HG02840 (cell line): ENCODE measurements around the gene SHE.

Experiments used
- ATAC-seq: cut with Tn5 transposase; IDR thresholded peaks from one replicate; pipeline ENCODE4 v1.9.1; 2021; ENCODE audit warnings: mild to moderate bottlenecking, moderate library complexity, moderate number of reproducible peaks; ENCODE audit not compliant: unreplicated experiment, low FRiP score

The SHE gene

DNA sequence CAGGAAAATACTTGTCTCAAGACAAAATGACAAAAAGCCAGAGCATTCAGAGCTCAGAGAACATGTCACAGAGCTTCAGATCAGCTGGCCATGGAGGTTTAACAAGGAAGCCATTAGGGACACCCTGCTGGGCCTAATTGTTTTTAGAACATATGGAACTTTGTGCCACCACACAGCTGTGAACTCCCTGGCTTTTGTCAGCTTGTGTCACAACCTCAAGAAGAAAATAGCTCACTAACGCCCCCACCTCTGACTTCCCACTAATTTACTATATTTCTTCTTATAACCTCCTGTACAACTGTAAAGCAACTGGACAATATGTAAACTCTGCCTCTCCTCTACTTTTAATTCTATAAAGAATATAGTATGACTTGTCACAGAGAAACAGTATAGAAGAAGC, 21.2 kb downstream of the SHE start:
- no peak for ATAC-seq

DNA sequence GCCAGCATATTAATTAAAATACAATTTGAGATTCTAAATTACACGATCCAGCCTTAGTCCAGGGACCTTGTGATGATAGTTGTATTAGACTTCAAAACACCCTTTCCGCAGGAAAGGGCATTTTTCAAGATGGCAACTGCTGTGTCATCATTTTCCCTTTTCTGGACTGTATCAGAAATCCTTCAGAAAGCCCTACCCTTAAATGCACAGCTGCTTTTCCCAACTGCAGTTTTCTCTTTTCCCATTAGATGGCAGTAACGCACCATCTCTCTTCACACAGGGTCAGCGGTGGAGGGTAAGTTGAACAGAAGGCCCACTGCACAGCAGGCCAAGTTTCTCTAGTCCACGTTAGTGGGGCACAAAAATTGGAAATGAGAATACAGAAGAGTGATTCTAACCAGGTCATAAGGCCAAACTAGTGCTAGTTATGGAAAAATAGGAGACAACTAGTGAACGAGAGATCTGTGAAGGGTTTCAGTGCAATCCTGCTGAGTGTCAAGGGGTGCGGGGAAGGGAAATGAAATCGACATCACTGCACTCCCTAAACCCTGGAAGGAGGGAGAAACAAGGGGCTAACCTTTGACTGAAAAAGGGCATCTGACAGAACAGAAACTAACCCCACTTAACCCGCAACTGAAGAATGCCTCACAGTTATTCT, 22.3 kb downstream of the SHE start:
- no peak for ATAC-seq

DNA sequence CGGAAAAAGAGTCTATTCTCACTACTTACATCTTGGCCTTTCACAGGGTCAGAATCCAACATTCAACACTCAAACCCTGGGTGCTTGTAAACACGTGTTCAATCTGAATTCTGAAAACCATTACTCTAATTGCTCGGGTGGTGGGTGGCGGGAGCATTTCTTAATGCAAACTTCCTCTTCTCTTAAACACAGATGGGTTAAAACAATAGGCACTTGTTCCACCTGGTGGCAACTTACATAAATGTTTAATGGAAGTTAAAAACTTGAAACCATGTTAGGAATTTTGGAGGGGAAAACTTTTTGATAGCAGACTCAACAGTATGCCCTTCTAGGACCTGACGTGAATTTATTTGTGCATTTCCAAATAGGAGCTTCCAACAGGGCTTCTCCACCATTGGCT, 23.6 kb downstream of the SHE start:
- no peak for ATAC-seq

GRCh38 chr1:154478013-154478412, 24.2 kb downstream of the SHE start:
- ATAC-seq: no peak

- no peak for ATAC-seq
Measured at GRCh38 chr1:154476791-154477190, 25.4 kb downstream of the SHE start.

- ATAC-seq: no peak
Measured at GRCh38 chr1:154474802-154475201, 27.4 kb downstream of the SHE start.

- no peak for ATAC-seq
Measured at GRCh38 chr1:154471304-154471703, 30.9 kb downstream of the SHE start.

- no peak for ATAC-seq
Measured at GRCh38 chr1:154469844-154470560, 32.2 kb downstream of the SHE start.

- ATAC-seq: no peak
Measured at GRCh38 chr1:154468535-154469250, 33.5 kb downstream of the SHE start.

- ATAC-seq: no peak
Measured at GRCh38 chr1:154467434-154468102, 34.6 kb downstream of the SHE start.

DNA sequence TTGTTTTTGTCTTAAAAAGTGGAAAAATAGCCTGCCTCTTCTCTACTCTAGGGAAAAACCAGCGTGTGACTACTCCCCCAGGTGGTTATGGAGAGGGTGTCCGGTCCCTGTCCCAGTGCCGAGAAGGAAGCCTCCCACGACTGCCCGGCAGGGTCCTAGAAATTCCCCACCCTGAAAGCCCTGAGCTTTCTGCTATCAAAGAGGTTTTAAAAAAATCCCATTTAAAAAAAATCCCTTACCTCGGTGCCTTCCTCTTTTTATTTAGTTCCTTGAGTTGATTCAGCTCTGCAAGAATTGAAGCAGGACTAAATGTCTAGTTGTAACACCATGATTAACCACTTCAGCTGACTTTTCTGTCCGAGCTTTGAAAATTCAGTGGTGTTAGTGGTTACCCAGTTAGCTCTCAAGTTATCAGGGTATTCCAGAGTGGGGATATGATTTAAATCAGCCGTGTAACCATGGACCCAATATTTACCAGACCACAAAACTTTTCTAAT, 35.2 kb downstream of the SHE start:
- ATAC-seq: no peak

- ATAC-seq: no peak
Measured at GRCh38 chr1:154466206-154466605, 36.0 kb downstream of the SHE start.

DNA sequence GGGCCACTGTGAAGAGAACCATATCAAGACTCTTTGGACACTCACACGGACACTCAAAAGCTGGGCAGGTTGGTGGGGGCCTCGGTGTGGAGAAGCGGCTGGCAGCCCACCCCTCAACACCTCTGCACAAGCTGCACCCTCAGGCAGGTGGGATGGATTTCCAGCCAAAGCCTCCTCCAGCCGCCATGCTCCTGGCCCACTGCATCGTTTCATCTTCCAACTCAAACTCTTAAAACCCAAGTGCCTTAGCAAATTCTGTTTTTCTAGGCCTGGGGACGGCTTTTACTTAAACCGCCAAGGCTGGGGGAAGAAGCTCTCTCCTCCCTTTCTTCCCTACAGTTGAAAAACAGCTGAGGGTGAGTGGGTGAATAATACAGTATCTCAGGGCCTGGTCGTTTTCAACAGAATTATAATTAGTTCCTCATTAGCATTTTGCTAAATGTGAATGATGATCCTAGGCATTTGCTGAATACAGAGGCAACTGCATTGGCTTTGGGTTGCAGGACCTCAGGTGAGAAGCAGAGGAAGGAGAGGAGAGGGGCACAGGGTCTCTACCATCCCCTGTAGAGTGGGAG, 36.5 kb downstream of the SHE start:
- no peak for ATAC-seq

GRCh38 chr1:154463512-154463990, 38.7 kb downstream of the SHE start:
- ATAC-seq: no peak

- no peak for ATAC-seq
Measured at GRCh38 chr1:154460695-154461260, 41.4 kb downstream of the SHE start.

DNA sequence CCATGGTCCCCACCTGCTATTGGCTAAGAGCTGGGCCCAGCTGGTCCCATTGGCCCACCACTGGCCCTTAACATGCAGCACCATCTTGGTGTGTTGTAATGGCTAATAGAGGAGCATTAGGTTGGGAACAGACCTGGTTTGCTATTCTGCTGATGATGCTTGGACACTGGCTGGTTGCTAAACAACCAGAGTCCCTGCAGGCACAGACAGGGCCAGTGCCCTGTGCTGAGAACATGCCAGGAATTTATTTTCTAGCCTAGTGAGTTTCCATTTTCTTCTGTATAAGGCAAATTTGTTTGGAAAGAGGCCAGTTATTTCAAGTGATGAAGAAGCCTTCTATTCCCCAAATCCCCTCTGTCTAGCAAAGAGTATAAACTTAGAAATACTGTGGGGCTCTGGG, 43.1 kb downstream of the SHE start:
- ATAC-seq: no peak

DNA sequence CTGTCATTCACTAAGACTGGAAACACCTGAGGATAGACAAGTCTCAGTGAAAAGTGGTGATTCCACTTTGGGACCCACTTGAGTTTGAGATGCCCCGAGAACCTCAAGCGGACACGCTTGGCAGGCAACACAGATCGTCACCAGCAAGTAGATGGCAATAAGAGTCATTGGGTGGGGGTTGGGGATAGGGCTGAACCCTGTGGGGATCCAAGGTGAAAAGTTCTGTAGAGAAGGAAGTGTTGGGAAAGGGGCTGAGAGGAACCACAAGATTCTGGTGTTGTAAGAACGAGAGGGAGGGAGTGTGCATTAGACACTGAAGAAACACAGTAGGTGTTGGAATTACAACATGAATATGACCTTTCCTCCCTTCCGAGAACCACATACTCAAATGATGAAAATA, 45.6 kb downstream of the SHE start:
- ATAC-seq: no peak

DNA sequence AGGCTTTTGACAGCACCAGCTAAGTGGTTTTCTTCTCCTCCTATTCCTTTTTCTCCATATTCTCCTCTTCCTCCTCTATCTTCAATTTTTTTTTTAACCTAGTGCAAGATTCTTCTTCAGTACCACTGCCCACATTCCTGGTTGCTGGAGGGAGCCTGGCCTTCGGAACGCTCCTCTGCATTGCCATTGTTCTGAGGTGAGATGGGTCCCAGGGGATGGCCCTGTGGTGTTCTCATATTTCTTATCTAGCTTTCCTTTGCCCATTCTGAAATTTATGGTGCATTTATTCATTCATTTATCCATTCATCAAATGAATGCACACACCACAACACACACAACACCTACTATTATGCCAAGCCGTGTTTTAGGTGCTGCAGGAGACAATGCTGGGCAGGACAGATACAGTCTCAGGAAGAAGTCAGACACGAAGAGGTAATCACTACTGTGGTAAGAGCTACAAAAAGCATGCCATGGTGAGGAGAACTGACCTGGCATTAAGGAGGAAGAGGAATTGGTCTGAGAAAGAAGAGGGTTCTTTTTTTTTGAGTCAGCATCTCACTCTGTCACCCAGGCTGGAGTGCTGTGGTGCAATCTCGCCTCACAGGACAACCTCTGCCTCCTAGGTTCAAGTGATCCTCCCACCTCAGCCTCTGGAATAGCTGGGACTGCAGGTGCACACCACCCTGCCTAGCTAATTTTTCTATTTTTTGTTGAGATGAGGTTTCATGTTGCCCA, 47.7 kb downstream of the SHE start:
- no peak for ATAC-seq

DNA sequence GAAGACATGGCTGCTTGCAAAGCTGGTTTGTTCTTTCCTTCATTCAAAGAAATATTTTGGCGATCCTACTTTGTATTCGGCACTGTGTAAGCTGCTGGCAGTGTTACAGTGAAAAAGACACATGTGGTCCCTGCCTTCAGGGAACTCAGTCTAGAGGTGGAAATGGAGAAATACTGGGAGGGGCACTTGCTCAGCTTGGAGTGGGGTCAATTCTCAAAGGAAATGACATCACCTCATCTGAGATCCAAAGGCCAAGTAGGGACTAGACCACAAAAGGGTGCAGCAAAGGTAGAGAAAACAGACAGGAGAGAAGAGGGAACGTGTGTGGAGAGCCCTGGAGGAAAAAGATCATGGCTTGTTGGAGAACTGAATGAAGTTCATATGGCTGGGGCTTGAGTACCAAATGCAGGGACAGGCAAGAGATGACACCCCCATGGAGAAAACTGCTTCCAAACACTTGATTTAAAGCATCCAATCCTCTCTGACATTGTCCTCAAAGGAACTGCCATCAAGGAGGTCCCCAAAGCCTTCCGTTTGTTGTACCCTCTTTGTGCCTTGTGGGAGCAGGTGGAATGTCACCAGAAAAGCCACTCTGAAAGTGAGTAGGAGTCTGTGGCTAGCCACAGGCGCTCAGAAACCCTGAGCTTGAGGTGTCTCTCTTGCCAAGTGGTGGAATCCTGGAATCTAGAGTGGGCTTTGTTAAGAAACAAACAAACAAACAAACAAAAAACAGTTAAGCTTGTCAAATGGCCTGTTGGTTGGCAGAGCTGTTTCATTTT, 48.4 kb downstream of the SHE start:
- ATAC-seq: no peak
